ENCODE results near the gene TIMP3. TPM values are rescaled to one million over a fixed set of nuclear protein-coding genes. Genes with fewer than 3 reads are reported as not detected.

TIMP3 gene
- polyA plus RNA-seq, 1 donor (not counting 4 experiments of a cell fraction or from before 2014, with no cell fraction given), result 34.3 TPM

DNA sequence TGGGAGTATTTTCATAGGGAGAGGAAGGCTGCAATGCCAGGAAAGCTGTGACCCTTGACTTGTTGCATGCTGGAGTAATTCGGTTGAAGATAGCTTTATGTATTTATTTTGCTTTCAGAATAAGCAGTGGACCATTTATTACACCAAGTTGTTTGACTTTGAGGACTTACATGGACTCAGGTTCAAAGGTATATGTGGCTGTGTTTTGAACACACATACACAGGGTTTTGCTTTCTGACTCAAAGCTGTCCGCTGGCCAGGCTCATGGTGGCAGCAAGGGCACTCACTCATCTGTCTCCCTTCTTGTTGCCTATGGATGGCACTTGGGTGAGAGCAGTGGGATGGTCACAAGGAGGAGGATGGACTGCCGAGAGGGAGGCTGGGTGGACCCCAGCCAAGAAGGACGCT is 6.5 kb downstream of the TIMP3 start:
- no peak overlapping the region for H3K4me2 ChIP-seq (ENCODE audit: control insufficient read depth, extremely low read depth, insufficient read depth, low read depth, low read length)
- H3K9ac ChIP-seq (ENCODE audit: control insufficient read depth, extremely low read depth, insufficient read depth, low read length), result no peak overlapping the region
- no peak for FAIRE-seq
- H4K20me1 ChIP-seq (ENCODE audit: control insufficient read depth, extremely low read depth, insufficient read depth, low read length), result no peaks in the 10 kb centered on the region
- H3K36me3 ChIP-seq (ENCODE audit: control insufficient read depth in 2 of 2, extremely low read depth in 1 of 2, insufficient read depth in 2 of 2, low read length in 2 of 2), result peaks cover 1 to 3% of the 10 kb centered on the region in 2 experiments
- H3K4me3 ChIP-seq (ENCODE audit: control insufficient read depth in 2 of 3, extremely low read depth in 1 of 3, insufficient read depth in 2 of 3, low read depth in 1 of 3, low read length in 3 of 3), result no peak overlapping the region
- DNase-seq (ENCODE audit: low read depth, low spot score), result no peak
- no peaks in the 10 kb centered on the region for H3K27me3 ChIP-seq (ENCODE audit: control insufficient read depth, extremely low read depth, insufficient read depth, low read length)
- H3K9me3 ChIP-seq (ENCODE audit: control insufficient read depth, low read depth, low read length), result no peaks in the 10 kb centered on the region
- H3K9me1 ChIP-seq (ENCODE audit: control insufficient read depth, extremely low read depth, insufficient read depth, low read length), result no peaks in the 10 kb centered on the region
- H3K4me1 ChIP-seq (ENCODE audit: control insufficient read depth, extremely low read depth, insufficient read depth, low read length), result peaks cover 13% of the 10 kb centered on the region
- peaks cover 15% of the 10 kb centered on the region for H3K79me2 ChIP-seq (ENCODE audit: control insufficient read depth, insufficient read depth, low read length)
- H3K27ac ChIP-seq (ENCODE audit: control insufficient read depth, insufficient read depth, low read length), result no peak overlapping the region
- no peak overlapping the region for H2AFZ ChIP-seq (ENCODE audit: control insufficient read depth, low read length)
- dilution Hi-C loops (cut with MboI; ENCODE audit: extremely low pct_ligation_motif_present, low sequenced_read_pairs), result no loop called here
- TF ChIP-seq EZH2 (IDR thresholded peaks at IDR 0.05; ENCODE audit: low read length), result no peak
- TF ChIP-seq, protein P1, sequence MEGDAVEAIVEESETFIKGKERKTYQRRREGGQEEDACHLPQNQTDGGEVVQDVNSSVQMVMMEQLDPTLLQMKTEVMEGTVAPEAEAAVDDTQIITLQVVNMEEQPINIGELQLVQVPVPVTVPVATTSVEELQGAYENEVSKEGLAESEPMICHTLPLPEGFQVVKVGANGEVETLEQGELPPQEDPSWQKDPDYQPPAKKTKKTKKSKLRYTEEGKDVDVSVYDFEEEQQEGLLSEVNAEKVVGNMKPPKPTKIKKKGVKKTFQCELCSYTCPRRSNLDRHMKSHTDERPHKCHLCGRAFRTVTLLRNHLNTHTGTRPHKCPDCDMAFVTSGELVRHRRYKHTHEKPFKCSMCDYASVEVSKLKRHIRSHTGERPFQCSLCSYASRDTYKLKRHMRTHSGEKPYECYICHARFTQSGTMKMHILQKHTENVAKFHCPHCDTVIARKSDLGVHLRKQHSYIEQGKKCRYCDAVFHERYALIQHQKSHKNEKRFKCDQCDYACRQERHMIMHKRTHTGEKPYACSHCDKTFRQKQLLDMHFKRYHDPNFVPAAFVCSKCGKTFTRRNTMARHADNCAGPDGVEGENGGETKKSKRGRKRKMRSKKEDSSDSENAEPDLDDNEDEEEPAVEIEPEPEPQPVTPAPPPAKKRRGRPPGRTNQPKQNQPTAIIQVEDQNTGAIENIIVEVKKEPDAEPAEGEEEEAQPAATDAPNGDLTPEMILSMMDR (optimal IDR thresholded peaks at IDR 0.05 in 1 of 3, IDR thresholded peaks at IDR 0.05 in 1 of 3, conservative IDR thresholded peaks at IDR 0.05 in 1 of 3; ENCODE audit: extremely low read depth in 1 of 3, insufficient read depth in 2 of 3, low read length in 3 of 3), result no peak

DNA sequence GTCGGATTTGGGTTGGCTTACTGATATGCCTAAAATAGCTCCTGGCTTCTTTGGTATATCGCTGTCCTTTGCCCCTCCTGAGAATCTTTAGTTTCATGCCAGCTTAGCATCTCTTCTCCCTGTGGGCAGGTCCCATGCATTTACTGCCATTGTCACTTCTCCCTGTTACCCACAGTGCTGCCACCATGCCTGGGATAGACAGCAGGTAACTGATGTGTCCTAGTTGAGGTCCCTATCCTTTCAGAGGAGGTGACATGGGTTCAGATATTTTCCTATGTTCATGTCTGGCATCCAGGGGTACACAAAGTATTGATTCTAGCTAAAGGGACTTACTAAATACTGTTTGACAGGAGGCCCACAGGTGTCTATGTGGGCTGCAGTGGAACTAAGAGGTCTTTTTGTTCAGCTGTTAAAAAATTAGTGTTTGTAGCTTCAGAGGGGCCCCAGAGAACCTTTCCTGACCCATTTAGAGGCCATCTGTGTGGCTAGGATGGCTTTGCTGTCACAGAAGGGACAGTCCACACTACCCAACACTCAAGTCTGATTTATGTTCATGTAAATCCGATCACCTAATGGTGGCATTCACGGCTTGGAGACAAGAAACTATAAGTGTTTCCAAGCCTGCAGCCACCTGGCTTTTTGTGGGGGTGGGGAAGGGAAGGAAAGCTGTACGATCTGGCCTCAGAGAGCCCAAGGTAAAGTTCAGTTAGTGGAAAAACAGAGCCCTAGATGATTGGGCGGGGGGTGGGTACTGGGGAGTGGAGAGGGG is 8.5 kb downstream of the TIMP3 start:
- H3K9me3 ChIP-seq (ENCODE audit: control insufficient read depth, low read depth, low read length), result no peaks in the 10 kb centered on the region
- no peak for DNase-seq (ENCODE audit: low read depth, low spot score)
- no peak overlapping the region for H3K4me2 ChIP-seq (ENCODE audit: control insufficient read depth, extremely low read depth, insufficient read depth, low read depth, low read length)
- dilution Hi-C loops (cut with MboI; ENCODE audit: extremely low pct_ligation_motif_present, low sequenced_read_pairs), result no loop called here
- H4K20me1 ChIP-seq (ENCODE audit: control insufficient read depth, extremely low read depth, insufficient read depth, low read length), result no peaks in the 10 kb centered on the region
- TF ChIP-seq, protein P1 (optimal IDR thresholded peaks at IDR 0.05 in 1 of 3, IDR thresholded peaks at IDR 0.05 in 1 of 3, conservative IDR thresholded peaks at IDR 0.05 in 1 of 3; ENCODE audit: extremely low read depth in 1 of 3, insufficient read depth in 2 of 3, low read length in 3 of 3), result no peak
- no peak for TF ChIP-seq EZH2 (IDR thresholded peaks at IDR 0.05; ENCODE audit: low read length)
- H3K4me1 ChIP-seq (ENCODE audit: control insufficient read depth, extremely low read depth, insufficient read depth, low read length), result no peaks in the 10 kb centered on the region
- peaks cover 1 to 3% of the 10 kb centered on the region in 2 experiments for H3K36me3 ChIP-seq (ENCODE audit: control insufficient read depth in 2 of 2, extremely low read depth in 1 of 2, insufficient read depth in 2 of 2, low read length in 2 of 2)
- H3K9ac ChIP-seq (ENCODE audit: control insufficient read depth, extremely low read depth, insufficient read depth, low read length), result no peak overlapping the region
- H3K27me3 ChIP-seq (ENCODE audit: control insufficient read depth, extremely low read depth, insufficient read depth, low read length), result no peaks in the 10 kb centered on the region
- H3K9me1 ChIP-seq (ENCODE audit: control insufficient read depth, extremely low read depth, insufficient read depth, low read length), result no peaks in the 10 kb centered on the region
- H3K27ac ChIP-seq (ENCODE audit: control insufficient read depth, insufficient read depth, low read length), result no peak overlapping the region
- peaks cover 6% of the 10 kb centered on the region for H3K79me2 ChIP-seq (ENCODE audit: control insufficient read depth, insufficient read depth, low read length)
- no peak for FAIRE-seq
- H2AFZ ChIP-seq (ENCODE audit: control insufficient read depth, low read length), result no peak overlapping the region
- H3K4me3 ChIP-seq (ENCODE audit: control insufficient read depth in 2 of 3, extremely low read depth in 1 of 3, insufficient read depth in 2 of 3, low read depth in 1 of 3, low read length in 3 of 3), result no peak overlapping the region
